ENCODE measurements around the gene RBM20. TPM values are rescaled to one million over a fixed set of nuclear protein-coding genes. Genes with fewer than 3 reads are reported as not detected.

RBM20 gene
- total and polyA plus RNA-seq, 2 of the 4 experiments (the other 2 are of a cell fraction): under 0.01 to 0.15 TPM

GRCh38 chr10:110698340-110698739, 54.2 kb downstream of the RBM20 start:
- dilution Hi-C loops (cut with HindIII; ENCODE audit: low sequenced_read_pairs, unreplicated experiment): no loop called here
- H3K27me3 ChIP-seq (ENCODE audit: control insufficient read depth, insufficient read depth, low read length): no peaks in the 10 kb centered on the region
- no peak overlapping the region for H4K91ac ChIP-seq (ENCODE audit: insufficient read depth, low read depth, low read length)
- no peak overlapping the region for H2BK120ac ChIP-seq (ENCODE audit: low read depth, low read length)
- H3K56ac ChIP-seq (ENCODE audit: extremely low read depth, insufficient read depth, low read length): no peak overlapping the region
- intact Hi-C loops (cut with micrococcal nuclease): no loop called here
- DNase-seq (no peak), ATAC-seq (ENCODE audit: low read depth) (no peak)
- no peak overlapping the region for H4K8ac ChIP-seq (ENCODE audit: low read depth in 2 of 2, low read length in 2 of 2)
- WGBS, 2 experiments (ENCODE audit: extremely low coverage in 2 of 2, insufficient read length in 1 of 2): 60% methylated on average over 1 of the region's 5 CpGs; no CpG with 5 or more reads in 1 of the 2 experiments
- H3K9ac ChIP-seq (ENCODE audit: low read depth, low read length): no peak overlapping the region
- no peak overlapping the region for H2AK5ac ChIP-seq (ENCODE audit: low read depth, low read length)
- ChIA-PET CTCF (no interaction called here), POLR2A (ENCODE audit: unreplicated experiment) (no interaction called here)
- no peak overlapping the region for H4K5ac ChIP-seq (ENCODE audit: low read depth, low read length)
- H4K20me1 ChIP-seq (ENCODE audit: insufficient read depth, low read length): no peaks in the 10 kb centered on the region
- H3K4ac ChIP-seq (ENCODE audit: low read depth, low read length): no peak overlapping the region
- no peak overlapping the region for H2BK15ac ChIP-seq (ENCODE audit: low read depth, low read length)
- H3K9me1 ChIP-seq (ENCODE audit: insufficient read depth, low read length): no peaks in the 10 kb centered on the region
- no peak overlapping the region for H2AFZ ChIP-seq (replicated peaks; ENCODE audit: low read length, poor library complexity)
- no peak overlapping the region for H3K4me2 ChIP-seq (ENCODE audit: low read depth, low read length)
- H3K23ac ChIP-seq (ENCODE audit: low read depth, low read length): no peak overlapping the region
- no peaks in the 10 kb centered on the region for H3K36me3 ChIP-seq (ENCODE audit: control insufficient read depth, insufficient read depth, low read length)
- no peak overlapping the region for H2BK5ac ChIP-seq (ENCODE audit: low read depth, low read length, poor library complexity, severe bottlenecking)
- H3K4me1 ChIP-seq (ENCODE audit: control insufficient read depth, insufficient read depth, low read length): no peaks in the 10 kb centered on the region; the same call in 1 of the 2 replicates
- no peak overlapping the region for H3K14ac ChIP-seq (replicated peaks; ENCODE audit: low read depth, low read length)
- in situ Hi-C loops (cut with MboI; ENCODE audit: low sequenced_read_pairs): no loop called here
- BruUV-seq (replicated peaks): no TSS peak
- no peak overlapping the region for H2AK9ac ChIP-seq (replicated peaks; ENCODE audit: low read depth, low read length, poor library complexity)
- no peak overlapping the region for H3K18ac ChIP-seq (ENCODE audit: low read depth, low read length)
- no peak overlapping the region for H2BK20ac ChIP-seq (ENCODE audit: low read depth, low read length)
- TF ChIP-seq RFX5 (IDR thresholded peaks at IDR 0.05; ENCODE audit: low read depth, low read length): no peak
- TF ChIP-seq CHD1 (IDR thresholded peaks at IDR 0.05; ENCODE audit: low read depth, low read length): no peak
- H3K27ac ChIP-seq (ENCODE audit: insufficient read depth, low read length): no peak overlapping the region
- no peaks in the 10 kb centered on the region for H3K79me1 ChIP-seq (ENCODE audit: low read depth in 1 of 2, low read length in 2 of 2)
- H3K9me3 ChIP-seq (ENCODE audit: control insufficient read depth, insufficient read depth, low read length): no peaks in the 10 kb centered on the region
- H3K4me3 ChIP-seq (ENCODE audit: insufficient read depth, low read depth, low read length): no peak overlapping the region
